Type B pancreatic cell (in vitro differentiated cells): Measurements from ENCODE around the gene CPE. TPM values are rescaled to one million over a fixed set of nuclear protein-coding genes. Genes with fewer than 3 reads are reported as not detected.
"Not testable (repeated sequence)": the region's sequence is repeated elsewhere in the genome, so short reads cannot be mapped to it uniquely, and the experiment has no call there.

Experiments used
- DNase-seq: peaks from one replicate; pipeline ENCODE4 v3.0.0; 2021; ENCODE audit warnings: mixed read lengths; ENCODE audit not compliant: unreplicated experiment; ENCODE audit errors: extremely low spot score
- H3K27ac Mint-ChIP-seq: 2 replicates; pipeline ENCODE4 v1.8.0; 2021; ENCODE audit warnings: mild to moderate bottlenecking, mixed read lengths
- H3K27me3 Mint-ChIP-seq: 2 replicates; pipeline ENCODE4 v1.8.0; 2021; ENCODE audit warnings: mixed read lengths
- H3K36me3 Mint-ChIP-seq: 2 replicates; pipeline ENCODE4 v1.8.0; 2021; ENCODE audit warnings: mixed read lengths
- H3K4me1 Mint-ChIP-seq: one replicate; pipeline ENCODE4 v1.8.0; 2021; ENCODE audit warnings: mixed read lengths; ENCODE audit not compliant: unreplicated experiment
- H3K4me3 Mint-ChIP-seq: 2 replicates; pipeline ENCODE4 v1.8.0; 2021; ENCODE audit warnings: mild to moderate bottlenecking, mixed read lengths
- H3K9me3 Mint-ChIP-seq: 2 replicates; pipeline ENCODE4 v1.8.0; 2021; ENCODE audit warnings: mixed read lengths
- CTCF ChIP-seq: fragments of 200-600 bp; sonication (generic); conservative IDR thresholded peaks from 2 replicates; pipeline ENCODE4 v1.5.0; 2021; ENCODE audit warnings: antibody characterized with exemption, mild to moderate bottlenecking
- total RNA-seq: library from RNA; stranded (reverse); gene quantifications from 2 replicates; pipeline ENCODE4 v1.2.1, GENCODE V29; 2021; ENCODE audit warnings: low replicate concordance

Gene CPE
- total RNA-seq, 1 donor from 2014 or later: 149 TPM

- peaks cover 4% of the 10 kb centered on the region for H3K36me3 Mint-ChIP-seq
- no peaks in the 10 kb centered on the region for H3K4me1 Mint-ChIP-seq
- H3K27ac Mint-ChIP-seq: no peak overlapping the region
- DNase-seq: no peak
- TF ChIP-seq CTCF: no peak
- no peak overlapping the region for H3K4me3 Mint-ChIP-seq
- H3K27me3 Mint-ChIP-seq: no peaks in the 10 kb centered on the region
- peaks cover 10% of the 10 kb centered on the region for H3K9me3 Mint-ChIP-seq
Observed at GRCh38 chr4:165481053-165481835, 102.4 kb downstream of the CPE start.

GRCh38 chr4:165489786-165490185 is 111.0 kb downstream of the CPE start:
- H3K36me3 Mint-ChIP-seq: peaks cover 6% of the 10 kb centered on the region
- no peaks in the 10 kb centered on the region for H3K9me3 Mint-ChIP-seq
- H3K4me1 Mint-ChIP-seq: peaks cover 4% of the 10 kb centered on the region
- no peak for TF ChIP-seq CTCF
- H3K27ac Mint-ChIP-seq: no peak overlapping the region
- peaks cover 11% of the 10 kb centered on the region for H3K27me3 Mint-ChIP-seq
- no peak for DNase-seq
- no peak overlapping the region for H3K4me3 Mint-ChIP-seq

- peaks cover 11% of the 10 kb centered on the region for H3K27me3 Mint-ChIP-seq
- H3K4me1 Mint-ChIP-seq, H3K9me3 Mint-ChIP-seq, H3K4me3 Mint-ChIP-seq, H3K27ac Mint-ChIP-seq, DNase-seq, H3K36me3 Mint-ChIP-seq: not testable (repeated sequence)
Observed at GRCh38 chr4:165492583-165492982, 113.8 kb downstream of the CPE start.

GRCh38 chr4:165493359-165493758 is 114.6 kb downstream of the CPE start:
- Mint-ChIP-seq H3K36me3 (peaks cover 5% of the 10 kb centered on the region), H3K4me1 (peaks cover 4% of the 10 kb centered on the region), H3K4me3 (peak overlapping the region; percentile 24), H3K9me3 (no peaks in the 10 kb centered on the region), H3K27ac (no peak overlapping the region), H3K27me3 (peaks cover 11% of the 10 kb centered on the region)
- TF ChIP-seq CTCF: peak; percentile 83
- no peak for DNase-seq

GRCh38 chr4:165502916-165503907 is 124.4 kb downstream of the CPE start:
- peaks cover 5% of the 10 kb centered on the region for H3K9me3 Mint-ChIP-seq
- DNase-seq: no peak
- TF ChIP-seq CTCF: no peak
- no peaks in the 10 kb centered on the region for H3K27me3 Mint-ChIP-seq
- H3K4me3 Mint-ChIP-seq: no peak overlapping the region
- no peak overlapping the region for H3K27ac Mint-ChIP-seq
- peaks cover 12% of the 10 kb centered on the region for H3K36me3 Mint-ChIP-seq
- H3K4me1 Mint-ChIP-seq: peaks cover 16% of the 10 kb centered on the region

GRCh38 chr4:165504184-165504583 is 125.4 kb downstream of the CPE start:
- Mint-ChIP-seq H3K4me1 (peaks cover 16% of the 10 kb centered on the region), H3K27ac (no peak overlapping the region), H3K9me3 (no peaks in the 10 kb centered on the region), H3K4me3 (no peak overlapping the region), H3K27me3 (no peaks in the 10 kb centered on the region), H3K36me3 (peaks cover 4% of the 10 kb centered on the region)
- DNase-seq: no peak
- TF ChIP-seq CTCF: no peak
